Measurements from ENCODE around the gene SNTG2.

The SNTG2 gene

DNA sequence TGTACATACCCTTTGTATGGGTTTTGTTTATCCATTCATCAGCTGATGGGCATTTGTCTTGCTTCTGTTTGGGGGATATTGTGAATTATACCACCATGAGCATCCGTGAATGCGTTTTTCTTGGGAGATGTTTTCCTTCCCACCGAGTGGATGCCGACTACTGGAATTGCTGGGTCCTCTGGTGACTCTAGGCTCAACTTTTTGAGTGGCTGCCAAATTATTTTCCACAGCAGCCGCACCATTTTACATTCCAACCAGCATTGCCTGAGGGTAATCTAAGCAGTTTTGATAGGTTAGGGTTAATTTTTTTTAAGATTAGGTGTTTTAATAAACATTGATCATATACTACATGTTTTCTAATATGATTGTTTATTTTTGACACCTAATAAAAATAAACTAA lies 220.1 kb downstream of the SNTG2 start:
- H3K4me1 Mint-ChIP-seq = peaks cover 8% of the 10 kb centered on the region
- no peak overlapping the region for H3K4me3 Mint-ChIP-seq
- H3K36me3 Mint-ChIP-seq (ENCODE audit: low read depth) = no peaks in the 10 kb centered on the region
- TF ChIP-seq, protein P1, sequence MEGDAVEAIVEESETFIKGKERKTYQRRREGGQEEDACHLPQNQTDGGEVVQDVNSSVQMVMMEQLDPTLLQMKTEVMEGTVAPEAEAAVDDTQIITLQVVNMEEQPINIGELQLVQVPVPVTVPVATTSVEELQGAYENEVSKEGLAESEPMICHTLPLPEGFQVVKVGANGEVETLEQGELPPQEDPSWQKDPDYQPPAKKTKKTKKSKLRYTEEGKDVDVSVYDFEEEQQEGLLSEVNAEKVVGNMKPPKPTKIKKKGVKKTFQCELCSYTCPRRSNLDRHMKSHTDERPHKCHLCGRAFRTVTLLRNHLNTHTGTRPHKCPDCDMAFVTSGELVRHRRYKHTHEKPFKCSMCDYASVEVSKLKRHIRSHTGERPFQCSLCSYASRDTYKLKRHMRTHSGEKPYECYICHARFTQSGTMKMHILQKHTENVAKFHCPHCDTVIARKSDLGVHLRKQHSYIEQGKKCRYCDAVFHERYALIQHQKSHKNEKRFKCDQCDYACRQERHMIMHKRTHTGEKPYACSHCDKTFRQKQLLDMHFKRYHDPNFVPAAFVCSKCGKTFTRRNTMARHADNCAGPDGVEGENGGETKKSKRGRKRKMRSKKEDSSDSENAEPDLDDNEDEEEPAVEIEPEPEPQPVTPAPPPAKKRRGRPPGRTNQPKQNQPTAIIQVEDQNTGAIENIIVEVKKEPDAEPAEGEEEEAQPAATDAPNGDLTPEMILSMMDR (IDR thresholded peaks at IDR 0.05; ENCODE audit: unreplicated experiment in 3 of 3) = no peak
- H3K27me3 Mint-ChIP-seq (ENCODE audit: low read depth) = peaks cover 9% of the 10 kb centered on the region
- peaks cover 2% of the 10 kb centered on the region for H3K9me3 Mint-ChIP-seq
- H3K27ac Mint-ChIP-seq = no peak overlapping the region

GRCh38 chr2:1173528-1173927 lies 222.9 kb downstream of the SNTG2 start:
- Mint-ChIP-seq H3K4me1 (peaks cover 7% of the 10 kb centered on the region), H3K36me3 (ENCODE audit: low read depth) (no peaks in the 10 kb centered on the region), H3K9me3 (peaks cover 2% of the 10 kb centered on the region), H3K27ac (no peak overlapping the region), H3K27me3 (ENCODE audit: low read depth) (peaks cover 9% of the 10 kb centered on the region), H3K4me3 (no peak overlapping the region)
- TF ChIP-seq, protein P1 (IDR thresholded peaks at IDR 0.05; ENCODE audit: unreplicated experiment in 3 of 3) = no peak

DNA sequence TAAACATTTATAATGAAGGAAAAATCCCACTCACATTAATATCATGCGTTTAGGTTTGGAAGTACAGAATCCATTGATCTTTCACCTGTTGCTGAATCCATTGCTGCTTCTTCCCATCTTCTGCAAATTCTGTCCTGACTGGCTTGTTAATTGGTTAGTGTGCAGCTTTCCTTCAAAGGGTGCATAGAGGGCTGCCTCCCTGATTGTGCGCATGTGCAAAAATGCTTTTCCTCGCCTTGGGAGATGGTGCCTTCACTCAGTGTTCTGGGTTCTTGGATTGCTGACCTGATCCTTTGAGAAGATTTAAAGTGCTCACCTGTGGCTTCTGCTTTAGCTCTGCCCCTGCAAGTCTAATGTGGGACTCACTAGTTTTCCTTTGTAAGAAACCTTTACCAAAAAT lies 231.2 kb downstream of the SNTG2 start:
- no peaks in the 10 kb centered on the region for H3K27me3 Mint-ChIP-seq (ENCODE audit: low read depth)
- TF ChIP-seq, protein P1 (IDR thresholded peaks at IDR 0.05; ENCODE audit: unreplicated experiment in 3 of 3) = no peak
- no peak overlapping the region for H3K4me3 Mint-ChIP-seq
- peaks cover 18% of the 10 kb centered on the region for H3K9me3 Mint-ChIP-seq
- peaks cover 5% of the 10 kb centered on the region for H3K36me3 Mint-ChIP-seq (ENCODE audit: low read depth)
- H3K27ac Mint-ChIP-seq = no peak overlapping the region
- H3K4me1 Mint-ChIP-seq = no peaks in the 10 kb centered on the region

DNA sequence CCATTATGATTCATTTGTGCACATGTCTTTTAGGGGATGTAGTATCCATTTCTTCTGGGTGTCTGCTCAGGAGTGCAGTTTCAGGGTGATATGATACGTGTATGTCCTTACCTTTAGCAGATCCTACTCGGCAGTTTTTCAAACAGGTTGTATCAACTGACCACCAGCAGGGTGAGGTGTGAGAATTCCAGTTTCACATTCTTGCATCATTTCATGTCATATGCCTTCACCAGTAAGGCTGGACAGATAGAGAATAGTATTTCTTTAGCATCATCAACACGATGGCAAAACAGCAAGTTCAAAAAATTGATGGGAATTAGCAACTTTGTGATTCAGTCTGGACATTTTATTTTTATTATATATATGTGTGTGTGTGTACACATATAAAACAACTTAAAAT lies 232.7 kb downstream of the SNTG2 start:
- H3K27ac Mint-ChIP-seq = no peak overlapping the region
- peaks cover 5% of the 10 kb centered on the region for H3K36me3 Mint-ChIP-seq (ENCODE audit: low read depth)
- TF ChIP-seq, protein P1 (IDR thresholded peaks at IDR 0.05; ENCODE audit: unreplicated experiment in 3 of 3) = no peak
- no peaks in the 10 kb centered on the region for H3K4me1 Mint-ChIP-seq
- H3K4me3 Mint-ChIP-seq = no peak overlapping the region
- H3K27me3 Mint-ChIP-seq (ENCODE audit: low read depth) = no peaks in the 10 kb centered on the region
- H3K9me3 Mint-ChIP-seq = peaks cover 18% of the 10 kb centered on the region

DNA sequence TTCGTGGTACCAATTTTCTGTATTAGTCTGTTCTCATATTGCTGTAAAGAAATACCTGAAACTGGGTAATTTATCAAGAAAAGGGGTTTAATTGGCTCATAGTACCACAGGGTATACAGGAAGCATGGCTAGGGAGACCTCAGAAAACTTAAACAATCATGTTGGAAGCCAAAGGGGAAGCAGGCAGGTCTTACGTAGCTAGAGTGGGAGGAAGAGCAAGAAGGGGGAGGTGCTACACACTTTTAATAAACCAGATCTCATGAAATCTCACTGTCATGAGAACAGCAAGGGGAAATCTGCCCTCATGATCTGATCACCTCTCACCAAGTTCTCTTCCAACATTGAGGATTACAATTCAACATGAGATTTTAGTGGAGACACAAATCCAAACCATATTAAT lies 235.8 kb downstream of the SNTG2 start:
- no peaks in the 10 kb centered on the region for H3K27me3 Mint-ChIP-seq (ENCODE audit: low read depth)
- H3K4me1 Mint-ChIP-seq = no peaks in the 10 kb centered on the region
- no peak overlapping the region for H3K4me3 Mint-ChIP-seq
- no peak overlapping the region for H3K27ac Mint-ChIP-seq
- H3K36me3 Mint-ChIP-seq (ENCODE audit: low read depth) = peaks cover 5% of the 10 kb centered on the region
- TF ChIP-seq, protein P1 (IDR thresholded peaks at IDR 0.05; ENCODE audit: unreplicated experiment in 3 of 3) = no peak
- H3K9me3 Mint-ChIP-seq = peaks cover 18% of the 10 kb centered on the region

DNA sequence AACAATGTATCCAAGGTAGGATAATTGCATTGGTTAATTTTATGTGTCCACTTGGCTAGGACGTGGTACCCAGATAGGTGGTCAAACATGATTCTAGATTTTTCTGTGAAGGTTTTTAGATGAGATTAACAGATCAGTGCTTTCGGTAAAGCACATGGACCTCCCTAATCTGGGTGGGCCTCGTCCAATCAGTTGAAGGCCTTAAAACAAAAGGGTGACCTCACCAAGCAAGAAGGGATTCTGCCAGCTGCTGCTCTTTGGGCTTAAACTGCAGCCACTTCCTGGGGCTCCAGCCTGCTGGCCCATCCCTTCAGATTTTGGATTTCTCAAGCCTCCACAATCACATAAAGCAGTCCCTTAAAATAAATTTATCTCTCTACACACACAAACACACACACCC lies 236.5 kb downstream of the SNTG2 start:
- Mint-ChIP-seq H3K4me3 (no peak overlapping the region), H3K27ac (no peak overlapping the region), H3K27me3 (ENCODE audit: low read depth) (no peaks in the 10 kb centered on the region), H3K9me3 (peaks cover 18% of the 10 kb centered on the region), H3K36me3 (ENCODE audit: low read depth) (peaks cover 5% of the 10 kb centered on the region), H3K4me1 (no peaks in the 10 kb centered on the region)
- TF ChIP-seq, protein P1 (IDR thresholded peaks at IDR 0.05; ENCODE audit: unreplicated experiment in 3 of 3) = no peak

All from nephron (organoid).